ENCODE data around the gene PITPNM2. TPM values are rescaled to one million over a fixed set of nuclear protein-coding genes. Genes with fewer than 3 reads are reported as not detected.

The PITPNM2 gene
- polyA plus RNA-seq, 1 donor (not counting 4 experiments of a cell fraction or from before 2014, with no cell fraction given): 1.4 TPM

- DNase-seq (ENCODE audit: low read depth, low spot score) (no peak), FAIRE-seq (peak; percentile 5)
- Histone ChIP-seq H3K79me2 (ENCODE audit: control insufficient read depth, insufficient read depth, low read length) (peaks cover 16% of the 10 kb centered on the region), H4K20me1 (ENCODE audit: control insufficient read depth, extremely low read depth, insufficient read depth, low read length) (no peaks in the 10 kb centered on the region), H3K9me3 (ENCODE audit: control insufficient read depth, low read depth, low read length) (no peaks in the 10 kb centered on the region), H3K9me1 (ENCODE audit: control insufficient read depth, extremely low read depth, insufficient read depth, low read length) (peaks cover 4% of the 10 kb centered on the region), H3K9ac (ENCODE audit: control insufficient read depth, extremely low read depth, insufficient read depth, low read length) (no peak overlapping the region), H3K27me3 (ENCODE audit: control insufficient read depth, extremely low read depth, insufficient read depth, low read length) (no peaks in the 10 kb centered on the region), H3K4me2 (ENCODE audit: control insufficient read depth, extremely low read depth, insufficient read depth, low read depth, low read length) (no peak overlapping the region), H3K36me3 (ENCODE audit: control insufficient read depth in 2 of 2, extremely low read depth in 1 of 2, insufficient read depth in 2 of 2, low read length in 2 of 2) (no peaks in the 10 kb centered on the region), H2AFZ (ENCODE audit: control insufficient read depth, low read length) (no peak overlapping the region), H3K27ac (ENCODE audit: control insufficient read depth, insufficient read depth, low read length) (no peak overlapping the region), H3K4me1 (ENCODE audit: control insufficient read depth, extremely low read depth, insufficient read depth, low read length) (peaks cover 24% of the 10 kb centered on the region), H3K4me3 (ENCODE audit: control insufficient read depth in 2 of 3, extremely low read depth in 1 of 3, insufficient read depth in 2 of 3, low read depth in 1 of 3, low read length in 3 of 3) (no peak overlapping the region)
- dilution Hi-C loops (cut with MboI; ENCODE audit: extremely low pct_ligation_motif_present, low sequenced_read_pairs): no loop called here
- TF ChIP-seq EZH2 (IDR thresholded peaks at IDR 0.05; ENCODE audit: low read length): no peak
- no peak for TF ChIP-seq CTCF (optimal IDR thresholded peaks at IDR 0.05 in 1 of 3, IDR thresholded peaks at IDR 0.05 in 1 of 3, conservative IDR thresholded peaks at IDR 0.05 in 1 of 3; ENCODE audit: extremely low read depth in 1 of 3, insufficient read depth in 2 of 3, low read length in 3 of 3)
Observed at GRCh38 chr12:123141615-123142517, 9.0 kb downstream of the PITPNM2 start.

- H3K4me3 ChIP-seq (ENCODE audit: control insufficient read depth in 2 of 3, extremely low read depth in 1 of 3, insufficient read depth in 2 of 3, low read depth in 1 of 3, low read length in 3 of 3): no peak overlapping the region
- H3K79me2 ChIP-seq (ENCODE audit: control insufficient read depth, insufficient read depth, low read length): peaks cover 16% of the 10 kb centered on the region
- H3K9ac ChIP-seq (ENCODE audit: control insufficient read depth, extremely low read depth, insufficient read depth, low read length): no peak overlapping the region
- H3K9me3 ChIP-seq (ENCODE audit: control insufficient read depth, low read depth, low read length): no peaks in the 10 kb centered on the region
- no peaks in the 10 kb centered on the region for H4K20me1 ChIP-seq (ENCODE audit: control insufficient read depth, extremely low read depth, insufficient read depth, low read length)
- no peak for FAIRE-seq
- H3K4me2 ChIP-seq (ENCODE audit: control insufficient read depth, extremely low read depth, insufficient read depth, low read depth, low read length): peak overlapping the region; percentile 30
- H3K9me1 ChIP-seq (ENCODE audit: control insufficient read depth, extremely low read depth, insufficient read depth, low read length): peaks cover 4% of the 10 kb centered on the region
- no peak for TF ChIP-seq CTCF (optimal IDR thresholded peaks at IDR 0.05 in 1 of 3, IDR thresholded peaks at IDR 0.05 in 1 of 3, conservative IDR thresholded peaks at IDR 0.05 in 1 of 3; ENCODE audit: extremely low read depth in 1 of 3, insufficient read depth in 2 of 3, low read length in 3 of 3)
- no peak for TF ChIP-seq EZH2 (IDR thresholded peaks at IDR 0.05; ENCODE audit: low read length)
- no peak overlapping the region for H3K27ac ChIP-seq (ENCODE audit: control insufficient read depth, insufficient read depth, low read length)
- no peaks in the 10 kb centered on the region for H3K36me3 ChIP-seq (ENCODE audit: control insufficient read depth in 2 of 2, extremely low read depth in 1 of 2, insufficient read depth in 2 of 2, low read length in 2 of 2)
- H2AFZ ChIP-seq (ENCODE audit: control insufficient read depth, low read length): no peak overlapping the region
- H3K4me1 ChIP-seq (ENCODE audit: control insufficient read depth, extremely low read depth, insufficient read depth, low read length): peaks cover 24% of the 10 kb centered on the region
- no peak for DNase-seq (ENCODE audit: low read depth, low spot score)
- dilution Hi-C loops (cut with MboI; ENCODE audit: extremely low pct_ligation_motif_present, low sequenced_read_pairs): no loop called here
- no peaks in the 10 kb centered on the region for H3K27me3 ChIP-seq (ENCODE audit: control insufficient read depth, extremely low read depth, insufficient read depth, low read length)
Observed at GRCh38 chr12:123140676-123141614, 9.9 kb downstream of the PITPNM2 start.
